ENCODE measurements around the gene ANXA1. TPM values are rescaled to one million over a fixed set of nuclear protein-coding genes. Genes with fewer than 3 reads are reported as not detected.

The ANXA1 gene
- total RNA-seq, 1 donor from 2014 or later = 1.1 TPM

DNA sequence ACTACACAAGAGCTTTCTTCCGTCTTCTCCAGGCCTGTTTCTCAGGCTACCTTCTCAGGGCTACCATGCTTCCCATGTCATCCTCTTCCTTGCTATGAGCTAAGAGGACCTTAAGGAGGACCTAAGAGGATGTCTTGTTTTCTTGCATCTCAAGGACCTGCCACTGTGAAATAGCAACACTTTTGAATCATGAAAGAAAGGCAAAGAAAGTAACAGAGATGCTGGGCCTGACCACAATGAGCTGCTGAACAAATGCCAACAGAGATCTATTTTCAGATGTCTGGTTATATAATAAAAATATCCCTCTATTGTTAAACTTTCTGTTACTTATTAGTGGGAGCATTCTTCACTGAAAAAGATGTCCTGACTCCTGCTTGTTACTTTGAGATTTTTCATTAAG is 36.7 kb upstream of the ANXA1 start:
- Mint-ChIP-seq H3K27me3 (peaks cover 61% of the 10 kb centered on the region), H3K36me3 (ENCODE audit: insufficient read depth) (no peaks in the 10 kb centered on the region), H3K27ac (no peak overlapping the region), H3K4me3 (ENCODE audit: low read depth) (no peak overlapping the region), H3K4me1 (ENCODE audit: low read depth) (no peaks in the 10 kb centered on the region), H3K9me3 (ENCODE audit: low read depth) (no peaks in the 10 kb centered on the region)
- TF ChIP-seq, protein P1, sequence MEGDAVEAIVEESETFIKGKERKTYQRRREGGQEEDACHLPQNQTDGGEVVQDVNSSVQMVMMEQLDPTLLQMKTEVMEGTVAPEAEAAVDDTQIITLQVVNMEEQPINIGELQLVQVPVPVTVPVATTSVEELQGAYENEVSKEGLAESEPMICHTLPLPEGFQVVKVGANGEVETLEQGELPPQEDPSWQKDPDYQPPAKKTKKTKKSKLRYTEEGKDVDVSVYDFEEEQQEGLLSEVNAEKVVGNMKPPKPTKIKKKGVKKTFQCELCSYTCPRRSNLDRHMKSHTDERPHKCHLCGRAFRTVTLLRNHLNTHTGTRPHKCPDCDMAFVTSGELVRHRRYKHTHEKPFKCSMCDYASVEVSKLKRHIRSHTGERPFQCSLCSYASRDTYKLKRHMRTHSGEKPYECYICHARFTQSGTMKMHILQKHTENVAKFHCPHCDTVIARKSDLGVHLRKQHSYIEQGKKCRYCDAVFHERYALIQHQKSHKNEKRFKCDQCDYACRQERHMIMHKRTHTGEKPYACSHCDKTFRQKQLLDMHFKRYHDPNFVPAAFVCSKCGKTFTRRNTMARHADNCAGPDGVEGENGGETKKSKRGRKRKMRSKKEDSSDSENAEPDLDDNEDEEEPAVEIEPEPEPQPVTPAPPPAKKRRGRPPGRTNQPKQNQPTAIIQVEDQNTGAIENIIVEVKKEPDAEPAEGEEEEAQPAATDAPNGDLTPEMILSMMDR (IDR thresholded peaks at IDR 0.05; ENCODE audit: unreplicated experiment) = no peak
- no peak for DNase-seq (ENCODE audit: low spot score, unreplicated experiment)

- Mint-ChIP-seq H3K27ac (no peak overlapping the region), H3K27me3 (peaks cover 70% of the 10 kb centered on the region), H3K4me1 (ENCODE audit: low read depth) (no peaks in the 10 kb centered on the region), H3K4me3 (ENCODE audit: low read depth) (no peak overlapping the region), H3K36me3 (ENCODE audit: insufficient read depth) (no peaks in the 10 kb centered on the region), H3K9me3 (ENCODE audit: low read depth) (no peaks in the 10 kb centered on the region)
- TF ChIP-seq, protein P1 (IDR thresholded peaks at IDR 0.05; ENCODE audit: unreplicated experiment) = no peak
- no peak for DNase-seq (ENCODE audit: low spot score, unreplicated experiment)
Measured at GRCh38 chr9:73116031-73116430, 35.6 kb upstream of the ANXA1 start.

DNA sequence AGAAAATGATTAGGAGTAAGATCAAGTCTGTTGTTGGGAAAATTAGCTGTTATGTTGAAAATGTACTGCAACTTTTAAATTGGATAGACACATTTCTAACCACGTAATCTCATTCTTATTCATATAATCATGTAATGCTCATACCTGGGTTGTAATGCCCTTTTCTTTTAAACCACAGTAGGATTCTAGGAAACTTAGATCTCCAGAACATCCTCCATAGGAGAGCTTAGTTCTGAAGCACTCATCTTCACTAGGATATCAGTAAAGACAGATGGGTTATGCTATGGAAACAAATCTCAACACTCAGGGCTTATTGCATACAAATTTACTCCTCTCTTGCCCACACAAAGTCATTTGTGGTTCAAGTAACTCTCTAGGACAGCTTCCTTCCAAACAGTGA is 34.8 kb upstream of the ANXA1 start:
- H3K9me3 Mint-ChIP-seq (ENCODE audit: low read depth) = no peaks in the 10 kb centered on the region
- TF ChIP-seq, protein P1 (IDR thresholded peaks at IDR 0.05; ENCODE audit: unreplicated experiment) = no peak
- H3K27ac Mint-ChIP-seq = no peak overlapping the region
- no peak overlapping the region for H3K4me3 Mint-ChIP-seq (ENCODE audit: low read depth)
- H3K4me1 Mint-ChIP-seq (ENCODE audit: low read depth) = no peaks in the 10 kb centered on the region
- H3K36me3 Mint-ChIP-seq (ENCODE audit: insufficient read depth) = no peaks in the 10 kb centered on the region
- H3K27me3 Mint-ChIP-seq = peaks cover 76% of the 10 kb centered on the region
- no peak for DNase-seq (ENCODE audit: low spot score, unreplicated experiment)

DNA sequence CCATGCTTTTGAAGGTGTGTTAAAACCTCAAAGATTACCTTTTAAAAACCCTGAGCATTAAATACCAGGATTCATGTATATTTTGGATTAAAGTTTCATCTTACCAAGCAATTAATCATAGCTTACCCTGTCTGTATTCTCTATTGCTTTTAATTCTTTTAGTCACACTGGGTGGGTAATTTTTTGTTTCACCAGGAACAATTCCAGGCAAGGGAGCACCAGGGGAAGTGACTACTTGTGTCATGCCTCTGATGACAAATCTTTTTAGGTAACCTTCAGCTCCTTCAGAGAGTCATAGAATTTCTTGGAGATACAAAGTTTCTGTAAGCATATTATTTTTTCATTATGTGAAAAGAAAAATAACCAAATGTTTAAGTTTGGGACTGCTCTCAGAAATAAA is 33.4 kb upstream of the ANXA1 start:
- Mint-ChIP-seq H3K27ac (no peak overlapping the region), H3K36me3 (ENCODE audit: insufficient read depth) (no peaks in the 10 kb centered on the region), H3K4me3 (ENCODE audit: low read depth) (no peak overlapping the region), H3K4me1 (ENCODE audit: low read depth) (no peaks in the 10 kb centered on the region), H3K27me3 (peaks cover 78% of the 10 kb centered on the region), H3K9me3 (ENCODE audit: low read depth) (no peaks in the 10 kb centered on the region)
- DNase-seq (ENCODE audit: low spot score, unreplicated experiment) = no peak
- TF ChIP-seq, protein P1 (IDR thresholded peaks at IDR 0.05; ENCODE audit: unreplicated experiment) = no peak

GRCh38 chr9:73118898-73119554 is 32.6 kb upstream of the ANXA1 start:
- Mint-ChIP-seq H3K36me3 (ENCODE audit: insufficient read depth) (no peaks in the 10 kb centered on the region), H3K4me1 (ENCODE audit: low read depth) (no peaks in the 10 kb centered on the region), H3K27me3 (peaks cover 70% of the 10 kb centered on the region), H3K4me3 (ENCODE audit: low read depth) (no peak overlapping the region), H3K27ac (no peak overlapping the region), H3K9me3 (ENCODE audit: low read depth) (no peaks in the 10 kb centered on the region)
- no peak for DNase-seq (ENCODE audit: low spot score, unreplicated experiment)
- TF ChIP-seq, protein P1 (IDR thresholded peaks at IDR 0.05; ENCODE audit: unreplicated experiment) = no peak
